AG04449 (cell line): Measurements from ENCODE around the gene UBR2.

Experiments
- CTCF ChIA-PET: fragments of 350-600 bp; formaldehyde crosslinking; extraction: SDS; loops from one replicate; lab custom pipeline; 2021; ENCODE audit warnings: antibody characterized with exemption; lab: Yijun Ruan, JAX
- POLR2A ChIA-PET: fragments of 400-600, 350-600 bp; formaldehyde crosslinking; extraction: SDS; loops from one replicate; lab custom pipeline; 2020; ENCODE audit warnings: antibody characterized with exemption, inconsistent platforms; lab: Yijun Ruan, JAX
- DNase-seq: peaks from one replicate; pipeline ENCODE4 v3.0.0-alpha.2; 2010; ENCODE audit warnings: low read depth, low spot score
- H3K4me3 ChIP-seq: 2 replicates; pipeline ENCODE4 v1.5.1; 2011; ENCODE audit warnings: low read depth, mild to moderate bottlenecking, control low read depth, low read length
- TF ChIP-seq, protein P1 (sequence below): IDR thresholded peaks from one replicate; pipeline ENCODE4 v1.5.1; 2011; ENCODE audit warnings: mild to moderate bottlenecking, moderate library complexity, low read length, control low read depth, inconsistent platforms; ENCODE audit not compliant: insufficient read depth; ENCODE audit errors: missing control alignments

Gene UBR2

DNA sequence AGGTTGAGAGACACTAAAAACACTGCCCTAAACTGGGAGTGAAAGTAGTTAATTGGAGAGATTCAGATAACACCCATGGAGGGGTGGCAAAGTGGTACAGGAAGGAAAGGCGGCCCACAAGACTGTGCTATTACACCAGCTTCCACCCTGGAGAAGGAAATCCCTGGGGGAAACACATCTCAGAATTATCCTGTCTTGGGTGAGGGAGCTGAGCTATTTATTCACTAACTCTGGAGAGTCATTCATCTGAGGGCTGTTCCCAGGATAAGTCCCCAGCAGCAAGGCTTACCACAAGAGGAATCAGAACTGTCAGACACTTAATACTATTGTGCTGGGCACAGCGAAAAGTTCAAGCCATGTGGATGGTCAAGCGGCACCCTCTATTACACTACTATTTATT is 172.1 kb downstream of the UBR2 start:
- TF ChIP-seq, protein P1, sequence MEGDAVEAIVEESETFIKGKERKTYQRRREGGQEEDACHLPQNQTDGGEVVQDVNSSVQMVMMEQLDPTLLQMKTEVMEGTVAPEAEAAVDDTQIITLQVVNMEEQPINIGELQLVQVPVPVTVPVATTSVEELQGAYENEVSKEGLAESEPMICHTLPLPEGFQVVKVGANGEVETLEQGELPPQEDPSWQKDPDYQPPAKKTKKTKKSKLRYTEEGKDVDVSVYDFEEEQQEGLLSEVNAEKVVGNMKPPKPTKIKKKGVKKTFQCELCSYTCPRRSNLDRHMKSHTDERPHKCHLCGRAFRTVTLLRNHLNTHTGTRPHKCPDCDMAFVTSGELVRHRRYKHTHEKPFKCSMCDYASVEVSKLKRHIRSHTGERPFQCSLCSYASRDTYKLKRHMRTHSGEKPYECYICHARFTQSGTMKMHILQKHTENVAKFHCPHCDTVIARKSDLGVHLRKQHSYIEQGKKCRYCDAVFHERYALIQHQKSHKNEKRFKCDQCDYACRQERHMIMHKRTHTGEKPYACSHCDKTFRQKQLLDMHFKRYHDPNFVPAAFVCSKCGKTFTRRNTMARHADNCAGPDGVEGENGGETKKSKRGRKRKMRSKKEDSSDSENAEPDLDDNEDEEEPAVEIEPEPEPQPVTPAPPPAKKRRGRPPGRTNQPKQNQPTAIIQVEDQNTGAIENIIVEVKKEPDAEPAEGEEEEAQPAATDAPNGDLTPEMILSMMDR: no peak
- ChIA-PET POLR2A (no interaction called here), CTCF (interaction anchor here (3.8 kb wide), 1 partner anchor 10 kb away, joined by 21 read pairs; no protein-coding TSS in a partner anchor)
- no peak for DNase-seq
- no peak overlapping the region for H3K4me3 ChIP-seq

DNA sequence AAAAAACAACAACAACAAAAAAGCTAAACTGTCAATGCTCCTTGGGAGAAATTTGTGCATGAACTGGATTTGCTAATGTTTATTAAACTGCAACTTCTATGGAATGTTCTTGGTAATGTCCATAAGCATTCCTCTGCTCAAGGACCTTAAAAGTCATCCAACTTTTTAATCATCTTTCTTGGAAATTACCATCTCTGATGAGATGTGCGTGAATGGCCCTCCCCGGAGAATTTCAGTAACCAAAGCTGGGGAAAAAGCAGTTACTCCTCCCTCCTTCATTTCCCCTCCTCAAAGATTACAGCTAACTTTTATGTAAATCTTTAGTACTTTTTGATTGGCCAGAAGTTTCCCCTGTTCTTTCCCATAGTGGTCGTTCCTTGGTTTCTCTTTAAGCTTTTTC is 176.9 kb downstream of the UBR2 start:
- no peak for DNase-seq
- no peak overlapping the region for H3K4me3 ChIP-seq
- TF ChIP-seq, protein P1: no peak
- ChIA-PET POLR2A (no interaction called here), CTCF (interaction anchor here (1.1 to 3.8 kb wide), 2 partner anchors 15 to 158 kb away, joined by 3 to 25 read pairs; no protein-coding TSS in a partner anchor)

DNA sequence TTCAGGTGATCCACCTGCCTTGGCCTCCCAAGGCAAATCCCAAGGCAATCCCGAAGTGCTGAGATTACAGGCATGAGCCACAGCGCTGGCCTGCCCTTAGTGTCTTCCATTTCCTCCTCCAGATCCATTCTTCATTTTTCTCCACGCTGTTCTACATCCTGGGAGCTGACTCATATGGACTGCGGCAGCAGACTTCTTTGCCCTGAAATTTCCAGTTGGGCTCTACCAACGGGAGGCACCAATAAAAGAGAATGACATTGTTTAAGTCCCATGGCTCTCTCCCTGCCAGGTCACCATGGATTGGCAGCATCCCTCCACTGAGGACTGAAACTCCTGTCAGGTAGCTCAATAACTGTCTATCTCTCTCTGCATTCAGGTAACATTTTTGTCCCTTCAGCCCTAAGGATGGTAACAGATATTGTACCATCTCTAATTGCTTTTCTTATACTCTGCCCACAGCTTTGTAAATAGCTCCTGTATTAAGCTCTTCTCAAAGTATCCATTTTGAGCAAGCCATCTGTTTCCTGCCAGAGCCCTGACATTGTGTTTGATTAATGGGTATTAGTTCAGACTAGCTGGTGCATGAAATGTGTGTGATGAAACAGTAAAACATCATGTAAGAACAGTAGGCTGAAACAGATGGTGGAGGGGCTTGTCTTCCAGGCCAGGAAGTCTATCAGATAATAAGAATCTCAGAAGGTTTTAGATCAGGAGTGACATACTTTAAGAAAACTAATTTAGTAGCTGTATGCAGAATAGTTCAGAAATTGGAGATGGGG is 178.5 kb downstream of the UBR2 start:
- H3K4me3 ChIP-seq: no peak overlapping the region
- DNase-seq: no peak
- CTCF ChIA-PET: interaction anchor here (0.9 to 3.8 kb wide), 6 partner anchors 12 to 135 kb away, joined by 3 to 25 read pairs (median 5); no protein-coding TSS in a partner anchor
- POLR2A ChIA-PET: interaction anchor here (1.3 kb wide), 1 partner anchor 40 kb away, joined by 3 read pairs; no protein-coding TSS in a partner anchor
- TF ChIP-seq, protein P1: no peak
